Muscle of arm (tissue), 12 donors: ENCODE data around the gene CAB39. TPM values are rescaled to one million over a fixed set of nuclear protein-coding genes. Genes with fewer than 3 reads are reported as not detected.

ENCODE experiments used
- DNase-seq: peaks from one replicate; pipeline ENCODE4 v3.0.0-alpha.2; 2013
- polyA plus RNA-seq, 12 donors: library from polyadenylated mRNA; unstranded; fragments of 120-200 nt; gene quantifications; one replicate each; pipeline ENCODE4 v1.2.1, GENCODE V29; 2013; ENCODE audit not compliant: insufficient read length in 12 of 12

CAB39 gene
- polyA plus RNA-seq, 12 donors = 54.8 to 84.9 (median 69.4) TPM; not detected in 1

DNA sequence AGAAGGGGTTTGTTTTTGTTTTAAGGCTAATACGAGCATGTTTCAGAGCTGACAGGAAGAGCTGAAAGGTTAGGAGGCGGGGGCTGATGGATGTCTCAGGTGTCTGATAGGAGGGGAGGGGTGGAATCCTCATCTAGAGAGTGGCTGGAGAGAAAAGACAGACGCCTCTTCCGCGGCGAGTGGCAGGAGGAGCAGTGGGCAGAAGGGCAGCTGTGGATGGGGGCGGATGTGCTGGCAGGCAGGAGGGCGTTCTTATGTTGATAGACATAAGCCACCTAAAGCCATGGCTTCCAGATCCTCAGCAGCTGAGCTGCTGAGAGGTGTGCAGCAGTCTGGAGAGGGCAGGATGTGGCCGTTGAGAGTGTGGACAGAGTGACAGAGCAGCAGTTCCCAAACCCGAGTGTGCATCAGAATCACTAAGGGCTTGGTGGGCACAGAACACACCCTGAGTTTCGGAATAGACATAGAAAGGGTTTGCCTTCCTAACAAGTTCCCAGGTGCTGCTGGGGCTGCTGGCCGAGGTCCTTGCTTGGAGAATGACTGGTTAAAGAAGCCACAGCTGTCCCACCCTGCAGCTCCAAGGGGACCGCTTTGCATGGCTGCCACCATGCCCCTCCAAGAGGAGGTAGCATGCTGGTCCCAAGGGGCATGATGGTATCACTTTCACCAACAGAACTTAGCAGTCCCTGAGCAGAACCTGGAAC lies 149.1 kb downstream of the CAB39 start:
- DNase-seq = no peak

DNA sequence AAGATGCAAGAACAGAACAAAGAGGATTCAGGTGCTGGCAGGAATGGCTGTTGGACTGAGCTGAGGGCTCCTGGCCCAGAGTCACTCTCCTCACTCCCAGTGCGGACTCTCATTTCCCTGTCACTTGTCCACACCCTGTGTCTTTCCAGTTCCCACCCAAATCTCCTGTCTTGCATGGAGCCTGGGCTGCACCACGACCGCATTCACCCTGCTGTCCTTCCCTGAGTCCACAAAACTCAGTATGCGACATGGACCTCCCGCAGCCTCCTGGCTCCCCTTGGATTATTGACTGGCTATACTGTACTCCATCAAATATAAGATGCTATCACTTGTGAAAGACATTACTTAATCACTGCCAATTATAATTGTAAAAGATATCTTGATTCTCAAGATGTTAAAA lies 149.7 kb downstream of the CAB39 start:
- no peak for DNase-seq

DNA sequence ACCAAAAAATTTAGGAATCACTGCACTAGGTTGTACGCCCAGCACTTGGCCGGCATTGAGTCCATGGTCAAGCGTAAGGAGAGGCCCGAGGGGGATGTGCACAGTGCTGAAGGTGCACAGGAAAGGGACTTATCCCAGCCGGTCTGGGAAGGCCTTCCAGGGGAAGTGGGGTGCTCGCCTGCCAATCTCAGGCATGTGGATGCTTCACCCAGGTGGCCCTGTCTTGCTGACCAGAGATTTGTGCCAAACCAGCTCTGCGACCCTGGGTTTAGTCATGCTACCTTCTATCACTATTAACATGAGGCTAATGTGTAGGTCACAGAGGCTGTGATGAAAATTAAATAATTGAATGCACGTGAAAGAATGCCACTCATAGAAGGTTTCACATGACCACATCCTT lies 150.4 kb downstream of the CAB39 start:
- no peak for DNase-seq

DNA sequence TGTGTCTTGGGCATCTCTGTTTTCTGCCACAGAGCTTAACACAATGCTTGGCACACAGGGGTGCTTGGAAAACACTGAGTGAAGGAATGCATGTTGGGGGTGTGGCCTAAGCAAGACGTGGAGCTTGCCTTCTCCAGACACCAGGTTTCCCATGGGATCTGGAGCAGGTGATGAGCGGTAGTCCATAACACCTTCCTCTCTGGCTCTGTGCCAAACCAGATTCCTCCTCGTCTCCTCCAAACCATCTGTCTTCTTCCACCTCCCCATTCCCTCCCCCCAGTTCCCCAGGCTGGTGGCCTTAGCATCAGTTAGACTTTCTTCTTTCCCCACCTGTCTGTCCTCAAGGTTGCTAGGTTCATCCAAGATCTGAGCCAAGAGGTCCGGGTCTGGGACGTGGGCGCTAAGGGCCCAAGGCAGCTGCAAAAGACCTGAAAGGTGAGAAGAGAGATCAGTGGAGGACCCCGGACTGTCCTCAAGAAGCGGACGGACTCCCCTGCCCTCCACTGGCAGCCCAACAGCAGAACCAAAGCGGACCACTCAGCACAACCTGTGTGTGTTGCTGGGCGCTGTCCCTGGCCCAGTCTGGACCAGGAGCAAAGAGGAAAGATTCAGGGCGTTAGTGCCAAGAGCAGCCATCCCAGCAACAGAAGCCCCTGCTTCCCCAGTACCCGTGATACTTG lies 150.9 kb downstream of the CAB39 start:
- DNase-seq = no peak

DNA sequence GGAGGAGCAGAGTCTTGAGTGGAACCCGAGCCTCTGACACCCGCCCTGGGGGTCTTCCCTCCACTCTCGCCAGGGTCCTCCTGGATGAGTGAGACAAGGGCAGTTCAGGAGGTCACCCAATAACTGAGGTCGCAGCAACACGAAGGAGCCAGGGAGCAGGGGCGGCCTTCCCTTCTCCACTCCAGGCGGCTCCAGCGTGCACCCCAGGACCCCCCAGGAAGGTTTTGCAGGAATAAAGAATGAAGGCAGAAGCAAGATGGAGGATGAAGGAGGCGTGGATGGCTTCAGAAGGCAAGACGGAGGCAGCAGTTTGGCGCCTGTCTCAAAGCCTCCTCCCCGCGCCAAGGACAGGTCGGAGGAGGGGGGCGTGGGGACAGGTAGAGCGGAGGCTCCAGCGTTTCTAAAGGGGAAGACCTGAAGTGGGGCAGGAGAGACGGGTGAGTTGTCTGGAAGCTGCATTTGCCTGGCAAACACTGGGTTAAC lies 151.5 kb downstream of the CAB39 start:
- no peak for DNase-seq

DNA sequence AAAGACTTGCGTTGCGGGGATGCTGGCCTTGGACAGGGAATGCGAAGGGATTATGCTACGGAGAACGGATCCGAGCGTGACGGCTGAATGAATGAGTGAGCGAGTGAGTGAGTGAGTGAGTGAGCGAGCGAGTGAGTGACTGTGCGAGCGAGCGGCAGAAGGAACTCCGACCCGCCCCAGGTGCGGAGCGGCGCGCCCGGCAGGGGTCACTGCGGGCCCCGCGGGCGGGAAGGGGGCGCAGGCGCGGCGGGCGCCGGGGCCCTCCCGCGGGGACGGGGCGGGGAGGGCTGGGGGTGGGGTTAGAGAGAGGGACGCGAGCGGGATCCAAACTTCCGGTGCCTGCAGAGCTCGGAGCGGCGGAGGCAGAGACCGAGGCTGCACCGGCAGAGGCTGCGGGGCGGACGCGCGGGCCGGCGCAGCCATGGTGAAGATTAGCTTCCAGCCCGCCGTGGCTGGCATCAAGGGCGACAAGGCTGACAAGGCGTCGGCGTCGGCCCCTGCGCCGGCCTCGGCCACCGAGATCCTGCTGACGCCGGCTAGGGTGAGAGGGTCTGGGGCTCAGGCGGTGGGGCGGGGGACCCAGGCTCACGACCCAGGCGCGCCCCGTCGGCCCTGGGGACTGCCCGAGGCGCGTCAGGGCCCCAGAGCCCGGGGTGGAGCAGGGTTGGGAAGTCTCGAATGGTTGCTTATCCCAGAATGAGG lies 152.1 kb downstream of the CAB39 start, which contains the start of gene ITM2C:
TSS of gene ITM2C (plus strand) at position 338 of the 702 bp plus-strand sequence. CDS start at position 422, 84 bp downstream.
- peak; percentile 76 for DNase-seq

DNA sequence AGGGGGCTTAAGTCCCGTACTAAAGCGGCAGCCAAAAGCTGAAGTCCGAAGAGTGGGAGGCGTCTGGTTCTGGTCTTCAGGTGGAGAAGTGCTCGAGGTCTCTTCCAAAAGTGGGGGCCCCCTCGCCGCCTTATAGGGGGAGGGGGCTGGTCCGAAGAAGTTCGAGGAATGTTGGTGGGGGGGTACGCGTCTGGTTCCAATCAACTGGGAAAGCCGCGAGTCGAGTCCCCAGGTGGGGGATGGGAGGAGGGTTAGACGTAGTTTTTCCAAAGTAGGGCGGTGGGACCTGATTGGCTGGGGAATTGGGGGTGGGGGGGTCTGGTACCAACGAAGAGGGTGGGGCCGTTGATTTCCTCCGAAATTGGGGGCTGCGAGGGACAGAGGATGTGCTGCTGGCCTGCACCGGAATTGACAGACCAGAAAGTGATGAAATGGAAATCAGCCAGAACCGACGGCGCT lies 152.7 kb downstream of the CAB39 start:
- DNase-seq = peak; percentile 54

DNA sequence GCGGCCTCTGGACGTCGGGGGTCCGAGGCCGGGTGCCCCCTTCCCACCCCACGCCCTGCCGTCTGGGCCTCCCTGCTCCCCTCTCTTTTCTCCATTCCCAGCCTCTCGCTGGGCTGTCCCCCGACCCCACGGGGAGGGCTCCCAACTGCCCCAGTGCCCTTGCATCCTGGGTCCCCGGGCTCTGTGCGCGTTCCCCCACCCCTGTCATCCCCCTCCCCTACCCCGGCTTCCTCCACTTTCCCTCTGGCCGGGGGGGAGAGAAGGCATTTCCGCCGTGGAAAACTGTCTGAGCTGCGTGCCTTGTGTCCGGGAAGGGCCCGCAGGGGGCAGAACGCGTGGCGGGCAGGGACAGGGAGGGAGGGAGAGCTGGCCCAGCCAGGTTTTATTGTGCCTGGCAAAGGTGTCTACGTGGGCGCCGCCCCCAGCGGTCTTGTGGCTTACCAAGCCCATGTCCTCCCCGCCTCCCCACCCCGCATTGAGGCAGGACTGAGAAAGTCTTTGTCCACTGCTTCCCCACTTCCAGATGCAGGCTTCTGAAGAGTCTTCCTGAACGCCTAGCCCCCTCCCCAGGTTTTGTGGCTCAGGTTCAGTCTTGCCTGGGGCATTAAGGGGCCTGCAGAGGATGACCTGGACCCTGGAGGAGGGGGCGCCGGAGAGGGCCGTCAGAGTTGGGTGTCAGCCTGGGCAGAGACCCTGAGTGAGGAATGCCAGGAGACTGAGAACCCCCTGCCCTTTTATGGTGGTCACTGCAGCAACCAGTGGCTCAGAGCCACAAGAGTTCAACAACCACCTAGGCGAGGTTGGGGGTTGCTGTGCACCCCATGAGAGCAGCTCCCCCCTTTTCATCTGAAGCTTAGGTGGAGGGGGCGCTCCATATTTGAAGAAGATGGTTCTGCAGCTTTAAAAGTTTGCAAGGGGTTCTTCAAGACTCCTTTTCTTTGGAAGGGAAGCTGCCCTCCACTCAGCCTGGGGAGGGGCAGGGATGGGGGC lies 153.4 kb downstream of the CAB39 start:
- peak; percentile 56 for DNase-seq

DNA sequence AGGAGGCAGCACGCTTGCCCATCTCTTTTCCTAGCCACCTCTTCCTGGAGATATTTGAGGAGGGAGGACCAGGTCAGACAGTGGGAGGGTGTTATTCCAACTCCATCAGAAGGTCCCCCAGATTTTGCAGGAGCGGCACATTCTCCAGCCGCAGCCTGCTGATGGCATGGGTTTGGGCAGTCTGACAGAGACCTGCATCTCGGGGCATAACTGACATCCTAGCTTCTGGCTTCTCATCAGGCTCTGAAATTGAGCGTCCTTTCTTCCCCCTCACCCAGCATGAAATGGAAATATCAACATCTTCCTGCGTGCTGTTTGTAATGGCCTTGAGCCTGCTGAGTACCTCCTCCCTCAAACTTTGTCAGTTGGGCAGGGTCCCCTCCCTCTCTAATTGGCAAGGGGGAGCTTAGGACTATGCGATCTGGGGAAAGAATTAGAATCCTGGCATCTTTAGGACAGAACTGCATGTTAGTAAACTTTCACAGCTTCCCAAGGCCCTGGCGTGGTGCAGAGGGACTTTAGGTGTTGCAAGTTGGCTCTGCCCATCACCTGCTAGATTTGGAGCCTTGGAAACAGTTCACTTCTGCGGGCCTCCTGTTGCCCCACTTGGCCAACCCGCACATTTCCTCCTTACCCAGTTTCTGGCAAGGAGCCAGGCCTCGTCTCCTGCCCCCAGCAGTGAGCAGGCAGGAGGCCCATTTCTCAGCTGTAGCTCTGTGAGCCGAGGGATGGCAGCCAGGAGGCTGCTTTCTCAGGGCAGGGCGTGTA lies 154.3 kb downstream of the CAB39 start:
- peak; percentile 54 for DNase-seq

DNA sequence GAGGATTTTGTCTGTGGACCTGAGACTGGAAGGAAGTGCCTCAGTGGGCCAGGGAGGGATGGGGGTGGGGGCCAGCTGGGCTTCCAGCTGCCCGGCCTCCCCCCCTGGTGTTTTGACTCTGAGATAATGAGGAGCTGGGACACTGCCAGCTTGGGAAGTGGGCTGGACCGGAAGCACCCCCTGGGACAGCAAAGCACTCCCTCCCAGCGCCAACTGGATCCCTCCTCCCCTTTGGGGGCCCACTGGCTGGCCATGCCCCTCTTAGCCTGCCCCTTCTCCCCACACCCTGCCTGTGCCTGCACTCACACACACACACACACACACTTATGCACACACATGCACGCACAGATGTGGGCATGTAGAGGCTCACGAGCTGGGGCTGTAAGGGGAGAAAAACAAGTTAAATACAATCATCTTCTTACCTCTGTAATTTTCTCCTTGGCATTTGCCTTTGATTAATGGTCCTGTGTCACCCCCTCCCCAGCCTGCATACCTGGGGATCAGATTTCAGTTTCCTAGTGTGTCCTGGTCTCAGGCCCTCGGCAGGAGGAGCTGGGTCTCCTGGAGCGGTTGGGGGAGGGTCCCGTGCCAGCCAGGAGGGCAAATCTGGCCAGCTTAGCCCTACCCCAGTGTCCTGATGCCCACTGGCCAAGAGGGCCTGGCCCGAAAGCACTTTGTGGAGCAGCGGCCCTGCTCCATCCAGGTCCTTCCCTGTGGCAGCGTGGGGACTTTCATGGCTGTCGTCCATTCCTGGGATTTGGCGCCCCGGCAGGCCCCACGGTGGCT lies 155.7 kb downstream of the CAB39 start:
- DNase-seq = no peak

DNA sequence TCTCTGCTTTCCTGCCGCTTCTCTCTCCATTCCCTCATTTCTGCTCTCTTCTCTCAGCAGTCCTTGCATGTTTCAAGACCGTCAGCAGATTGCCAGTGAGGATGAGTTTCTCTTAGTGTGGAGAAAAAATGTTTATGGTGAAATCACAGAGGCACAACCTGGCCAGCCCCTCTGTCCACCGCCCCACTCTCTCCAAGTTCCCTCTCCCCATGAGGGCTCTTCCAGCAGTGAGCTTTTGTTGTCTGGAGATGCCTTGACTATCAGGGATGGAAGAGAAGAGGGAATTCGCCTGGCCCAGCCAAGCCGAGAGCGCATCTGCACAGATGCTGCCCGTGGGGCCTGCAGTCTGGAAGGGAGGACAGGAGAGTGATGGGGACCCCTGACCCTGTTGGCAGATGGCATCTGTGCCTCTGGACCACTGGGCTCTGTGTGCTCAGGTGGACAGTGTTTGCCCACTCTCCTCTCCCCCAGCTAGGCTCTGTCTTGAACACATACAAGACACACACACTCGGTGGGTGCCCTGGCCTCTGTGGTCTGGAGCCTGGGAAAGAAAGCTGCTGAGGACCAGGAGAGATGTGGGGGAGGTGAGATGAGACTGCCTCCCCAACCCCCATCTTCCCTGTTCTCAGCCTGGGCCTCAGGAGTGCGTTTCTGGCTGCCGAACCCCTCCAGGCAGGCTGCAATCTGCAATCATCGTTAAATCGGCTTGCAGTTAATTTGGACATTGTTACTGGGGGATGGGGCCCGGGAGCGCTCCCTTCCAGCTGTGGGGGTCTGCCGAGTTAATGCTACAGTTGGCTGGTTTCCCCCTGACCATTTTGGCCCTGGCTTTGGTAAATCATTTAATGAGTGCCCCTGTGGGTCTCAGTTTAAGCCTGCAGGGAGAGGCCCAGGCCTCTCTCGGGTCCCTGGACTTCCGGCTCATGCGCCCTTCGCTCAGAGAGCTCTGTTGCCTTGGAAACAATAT lies 156.6 kb downstream of the CAB39 start:
- peak; percentile 45 for DNase-seq

DNA sequence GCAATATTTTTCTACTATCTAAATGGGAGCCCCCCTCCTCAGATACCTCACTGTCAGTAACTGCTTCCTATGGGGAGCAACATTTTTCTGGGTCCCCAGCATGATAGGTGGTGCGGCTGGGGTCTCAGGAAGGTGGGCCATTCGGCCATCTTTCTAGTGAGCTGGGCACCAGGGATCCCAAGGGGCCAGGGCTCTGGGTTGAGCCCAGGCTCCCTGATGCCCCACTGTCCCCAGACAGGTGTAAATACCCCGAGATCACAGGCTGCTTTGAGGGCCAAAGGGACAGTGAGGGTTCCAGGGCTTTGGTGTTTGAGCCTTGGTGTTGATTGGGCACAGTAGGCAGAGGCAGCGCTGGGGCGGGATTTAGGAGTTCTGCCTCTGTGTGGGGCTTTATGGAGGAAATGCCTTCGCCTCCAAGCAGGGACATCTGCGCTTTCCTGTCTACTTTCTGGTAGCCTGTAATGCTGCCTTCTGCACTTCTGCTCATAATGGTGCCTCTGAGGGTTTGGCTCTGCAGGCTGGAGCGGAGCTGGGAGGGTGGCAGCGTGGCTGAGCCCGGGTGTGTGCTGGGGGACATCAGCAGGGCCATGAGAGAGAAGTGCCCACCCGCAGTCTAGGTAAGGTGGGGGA lies 157.4 kb downstream of the CAB39 start:
- no peak for DNase-seq

Other genes with a start within 250 kb of the CAB39 start
- 100 to 1,000 TPM in 11 of 12 donors, not detected in 1; 115 to 441 (median 182) TPM for gene ITM2C, start 152.1 kb downstream of the CAB39 start, polyA plus RNA-seq
- under 1 TPM in 4 of 12 donors, not detected in 8; 0.05 to 0.26 (median 0.09) TPM for gene GPR55, start 212.4 kb downstream of the CAB39 start, polyA plus RNA-seq